GM23338 (cell line): ENCODE data around the gene LRRC27.

Source experiments
- CREB1 ChIP-seq: fragments of 250-450 bp; sonication (Bioruptor Pico); IDR thresholded peaks from 2 replicates; pipeline ENCODE4 v1.5.0; 2020; ENCODE audit warnings: low read depth, mild to moderate bottlenecking, moderate library complexity
- EZH2 ChIP-seq: fragments of 200-600 bp; sonication (generic); IDR thresholded peaks from one replicate; pipeline ENCODE4 v1.8.0; 2017; ENCODE audit warnings: antibody characterized with exemption, mild to moderate bottlenecking, low read depth; ENCODE audit not compliant: unreplicated experiment
- EZH2phosphoT487 ChIP-seq: fragments of 200-600 bp; sonication (generic); IDR thresholded peaks from one replicate; pipeline ENCODE4 v1.8.1; 2018; ENCODE audit warnings: antibody characterized with exemption; ENCODE audit not compliant: unreplicated experiment
- JUNB ChIP-seq: IDR thresholded peaks from one replicate; pipeline ENCODE4 v1.6.1; 2016; ENCODE audit warnings: antibody characterized with exemption; ENCODE audit not compliant: unreplicated experiment
- NANOG ChIP-seq: IDR thresholded peaks from 2 replicates; pipeline ENCODE4 v1.6.1; 2016; ENCODE audit warnings: antibody characterized with exemption, borderline replicate concordance
- POLR2AphosphoS5 ChIP-seq: IDR thresholded peaks from 2 replicates; pipeline ENCODE4 v1.6.1; 2016; ENCODE audit warnings: antibody characterized with exemption, low read depth
- STAT1 ChIP-seq: IDR thresholded peaks from one replicate; pipeline ENCODE4 v1.6.1; 2016; ENCODE audit warnings: antibody characterized with exemption; ENCODE audit not compliant: unreplicated experiment
- TF ChIP-seq, protein P1 (sequence below), 2 experiments: fragments of 200-600 bp in 1 of 2; sonication (generic) in 1 of 2; conservative IDR thresholded peaks; 2 replicates each; pipeline versions ENCODE4 v1.5.1 to v1.6.1; 2016 to 2017; ENCODE audit warnings: antibody characterized with exemption in 2 of 2, low read depth in 2 of 2, mild to moderate bottlenecking in 2 of 2, moderate library complexity in 1 of 2
- TF ChIP-seq, protein P2 (sequence below): IDR thresholded peaks from one replicate; pipeline ENCODE4 v1.6.1; 2018; ENCODE audit warnings: antibody characterized with exemption; ENCODE audit not compliant: unreplicated experiment

DNA sequence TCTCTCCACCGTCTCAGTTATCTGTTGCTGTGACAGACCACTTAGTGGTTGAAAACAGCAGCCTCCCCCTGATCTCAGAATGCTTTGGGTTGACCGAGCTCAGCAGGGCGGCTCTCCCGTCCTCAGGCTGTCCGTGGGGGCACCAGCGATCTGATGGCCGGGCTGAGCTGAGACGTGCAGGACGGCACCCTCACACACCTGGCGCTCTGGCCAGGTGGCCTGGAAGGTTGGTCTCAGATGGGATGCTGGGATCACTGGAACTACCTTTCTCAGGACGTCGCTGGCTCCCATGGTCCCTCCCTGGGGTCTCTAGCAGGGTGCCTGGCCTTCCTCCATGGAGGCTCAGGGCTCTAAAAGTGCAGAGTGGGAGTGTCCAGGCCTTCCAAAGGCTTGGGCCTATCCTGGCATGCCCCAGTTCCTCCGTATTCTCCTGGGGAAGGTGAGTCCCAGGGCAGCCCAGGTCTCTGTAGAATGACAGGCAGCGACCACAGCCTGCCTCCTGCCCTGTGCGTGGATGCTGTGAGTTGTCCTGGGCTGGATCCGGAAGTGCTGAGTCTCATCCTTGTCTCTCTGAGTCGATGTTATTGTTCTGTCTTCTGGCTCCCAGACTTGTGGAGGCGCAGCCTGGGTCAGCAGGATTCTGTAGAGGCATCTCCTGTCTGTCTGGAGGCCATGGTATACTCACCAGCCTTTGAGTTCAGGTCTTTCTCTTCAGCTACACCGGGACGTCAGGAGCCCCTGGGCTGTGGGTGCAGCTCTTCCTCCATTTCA lies 52.8 kb downstream of the LRRC27 start:
- TF ChIP-seq, protein P1, sequence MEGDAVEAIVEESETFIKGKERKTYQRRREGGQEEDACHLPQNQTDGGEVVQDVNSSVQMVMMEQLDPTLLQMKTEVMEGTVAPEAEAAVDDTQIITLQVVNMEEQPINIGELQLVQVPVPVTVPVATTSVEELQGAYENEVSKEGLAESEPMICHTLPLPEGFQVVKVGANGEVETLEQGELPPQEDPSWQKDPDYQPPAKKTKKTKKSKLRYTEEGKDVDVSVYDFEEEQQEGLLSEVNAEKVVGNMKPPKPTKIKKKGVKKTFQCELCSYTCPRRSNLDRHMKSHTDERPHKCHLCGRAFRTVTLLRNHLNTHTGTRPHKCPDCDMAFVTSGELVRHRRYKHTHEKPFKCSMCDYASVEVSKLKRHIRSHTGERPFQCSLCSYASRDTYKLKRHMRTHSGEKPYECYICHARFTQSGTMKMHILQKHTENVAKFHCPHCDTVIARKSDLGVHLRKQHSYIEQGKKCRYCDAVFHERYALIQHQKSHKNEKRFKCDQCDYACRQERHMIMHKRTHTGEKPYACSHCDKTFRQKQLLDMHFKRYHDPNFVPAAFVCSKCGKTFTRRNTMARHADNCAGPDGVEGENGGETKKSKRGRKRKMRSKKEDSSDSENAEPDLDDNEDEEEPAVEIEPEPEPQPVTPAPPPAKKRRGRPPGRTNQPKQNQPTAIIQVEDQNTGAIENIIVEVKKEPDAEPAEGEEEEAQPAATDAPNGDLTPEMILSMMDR (conservative IDR thresholded peaks at IDR 0.05; ENCODE audit: low read depth in 2 of 2), result no peak
- TF ChIP-seq POLR2AphosphoS5 (no peak), EZH2 (no peak), EZH2phosphoT487 (no peak), STAT1 (no peak), JUNB (no peak), CREB1 (CRISPR knock-in tag) (no peak), NANOG (no peak)
- TF ChIP-seq, protein P2, sequence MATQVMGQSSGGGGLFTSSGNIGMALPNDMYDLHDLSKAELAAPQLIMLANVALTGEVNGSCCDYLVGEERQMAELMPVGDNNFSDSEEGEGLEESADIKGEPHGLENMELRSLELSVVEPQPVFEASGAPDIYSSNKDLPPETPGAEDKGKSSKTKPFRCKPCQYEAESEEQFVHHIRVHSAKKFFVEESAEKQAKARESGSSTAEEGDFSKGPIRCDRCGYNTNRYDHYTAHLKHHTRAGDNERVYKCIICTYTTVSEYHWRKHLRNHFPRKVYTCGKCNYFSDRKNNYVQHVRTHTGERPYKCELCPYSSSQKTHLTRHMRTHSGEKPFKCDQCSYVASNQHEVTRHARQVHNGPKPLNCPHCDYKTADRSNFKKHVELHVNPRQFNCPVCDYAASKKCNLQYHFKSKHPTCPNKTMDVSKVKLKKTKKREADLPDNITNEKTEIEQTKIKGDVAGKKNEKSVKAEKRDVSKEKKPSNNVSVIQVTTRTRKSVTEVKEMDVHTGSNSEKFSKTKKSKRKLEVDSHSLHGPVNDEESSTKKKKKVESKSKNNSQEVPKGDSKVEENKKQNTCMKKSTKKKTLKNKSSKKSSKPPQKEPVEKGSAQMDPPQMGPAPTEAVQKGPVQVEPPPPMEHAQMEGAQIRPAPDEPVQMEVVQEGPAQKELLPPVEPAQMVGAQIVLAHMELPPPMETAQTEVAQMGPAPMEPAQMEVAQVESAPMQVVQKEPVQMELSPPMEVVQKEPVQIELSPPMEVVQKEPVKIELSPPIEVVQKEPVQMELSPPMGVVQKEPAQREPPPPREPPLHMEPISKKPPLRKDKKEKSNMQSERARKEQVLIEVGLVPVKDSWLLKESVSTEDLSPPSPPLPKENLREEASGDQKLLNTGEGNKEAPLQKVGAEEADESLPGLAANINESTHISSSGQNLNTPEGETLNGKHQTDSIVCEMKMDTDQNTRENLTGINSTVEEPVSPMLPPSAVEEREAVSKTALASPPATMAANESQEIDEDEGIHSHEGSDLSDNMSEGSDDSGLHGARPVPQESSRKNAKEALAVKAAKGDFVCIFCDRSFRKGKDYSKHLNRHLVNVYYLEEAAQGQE, result no peak
